ENCODE data around the gene FETUB.

The FETUB gene, protein sequence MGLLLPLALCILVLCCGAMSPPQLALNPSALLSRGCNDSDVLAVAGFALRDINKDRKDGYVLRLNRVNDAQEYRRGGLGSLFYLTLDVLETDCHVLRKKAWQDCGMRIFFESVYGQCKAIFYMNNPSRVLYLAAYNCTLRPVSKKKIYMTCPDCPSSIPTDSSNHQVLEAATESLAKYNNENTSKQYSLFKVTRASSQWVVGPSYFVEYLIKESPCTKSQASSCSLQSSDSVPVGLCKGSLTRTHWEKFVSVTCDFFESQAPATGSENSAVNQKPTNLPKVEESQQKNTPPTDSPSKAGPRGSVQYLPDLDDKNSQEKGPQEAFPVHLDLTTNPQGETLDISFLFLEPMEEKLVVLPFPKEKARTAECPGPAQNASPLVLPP

DNA sequence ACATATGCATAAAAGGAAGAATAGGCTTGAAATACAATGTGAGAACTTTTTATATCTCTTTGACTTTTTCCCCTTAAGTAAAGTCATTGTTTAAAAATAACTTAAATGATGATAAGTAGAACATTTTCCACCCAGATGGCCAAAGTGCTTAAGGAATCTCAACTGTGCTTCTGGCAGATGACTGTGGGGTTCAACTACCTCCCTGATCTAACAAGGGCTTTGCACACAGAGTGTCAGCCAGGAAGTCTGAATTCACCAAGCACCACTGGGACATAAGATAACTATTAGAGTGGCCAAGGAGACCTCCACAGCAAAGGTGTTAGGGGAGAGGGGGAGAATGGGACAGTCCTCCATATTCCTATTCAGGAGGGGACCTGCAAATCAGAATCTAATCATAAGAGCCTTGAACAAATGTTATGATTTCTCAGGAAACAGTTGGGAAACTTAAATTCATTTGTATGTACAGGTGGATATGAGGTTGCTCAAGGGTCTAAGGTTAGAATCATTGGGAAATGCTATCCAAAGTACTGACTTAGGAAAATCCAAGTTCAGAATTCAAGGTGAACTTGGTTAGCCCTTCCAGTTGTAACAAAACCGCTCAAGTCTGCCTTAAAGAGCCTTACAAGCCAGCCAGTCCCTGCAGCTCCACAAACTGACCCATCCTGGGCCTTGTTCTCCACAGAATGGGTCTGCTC, at the start of gene FETUB:
FETUB (plus strand) TSS at position 622 of the 695 bp plus-strand sequence; CDS start at position 684, 62 bp downstream.
- DNase-seq (ENCODE audit: low read depth) = no peak

DNA sequence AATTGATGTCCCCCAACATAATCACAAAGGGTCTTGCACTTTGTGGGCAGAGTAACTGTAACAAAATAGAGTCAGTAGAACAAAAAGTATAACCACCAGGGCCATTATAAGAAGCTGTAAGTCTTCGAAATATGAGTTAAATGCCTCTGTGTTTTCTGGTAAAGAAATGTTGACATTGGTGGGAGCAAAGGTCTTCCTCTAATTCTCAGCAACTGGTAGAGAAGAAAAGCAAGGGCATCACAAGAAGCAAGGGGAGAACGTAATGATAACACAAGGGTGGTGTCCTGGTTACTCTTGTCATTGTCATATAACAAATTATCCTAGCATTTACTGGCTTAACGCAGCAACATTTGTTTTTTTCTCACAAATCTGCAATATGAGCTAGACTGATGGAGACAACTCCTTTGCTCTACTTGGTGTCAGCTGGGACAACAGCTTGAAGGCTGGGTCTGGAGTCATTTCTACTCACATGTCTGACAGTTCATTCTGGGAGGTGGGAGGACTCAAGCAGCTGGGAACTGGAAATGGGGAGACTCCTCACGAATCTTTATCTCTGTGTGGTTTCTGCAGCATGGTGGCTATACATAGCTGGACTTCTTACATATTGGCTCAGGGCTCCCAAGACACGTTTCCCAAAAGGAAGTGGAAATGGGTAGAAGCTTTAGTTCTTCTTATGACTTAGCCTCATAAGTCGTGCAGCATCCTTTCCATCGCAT, 49.5 kb upstream of the FETUB start:
- DNase-seq (ENCODE audit: low read depth) = no peak

DNA sequence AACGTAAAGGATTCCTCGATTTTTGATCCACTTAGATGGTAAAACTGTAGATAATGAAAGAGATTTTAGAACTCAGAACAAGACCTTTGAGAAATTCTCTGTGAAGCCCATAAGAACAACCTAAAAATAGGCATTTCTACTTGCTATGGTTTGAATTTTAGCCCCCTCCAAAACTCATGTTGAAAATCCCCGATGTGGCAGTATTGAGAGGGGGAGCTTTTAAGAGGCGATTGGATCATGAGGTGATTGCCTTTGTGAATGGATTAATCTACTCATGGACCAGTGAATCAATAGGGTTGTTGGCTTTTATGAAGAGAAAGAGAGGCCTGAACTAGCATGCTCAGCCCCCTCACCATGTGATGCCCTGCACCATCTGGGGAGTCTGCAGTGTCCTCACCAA, 47.5 kb upstream of the FETUB start:
- DNase-seq (ENCODE audit: low read depth) = no peak

DNA sequence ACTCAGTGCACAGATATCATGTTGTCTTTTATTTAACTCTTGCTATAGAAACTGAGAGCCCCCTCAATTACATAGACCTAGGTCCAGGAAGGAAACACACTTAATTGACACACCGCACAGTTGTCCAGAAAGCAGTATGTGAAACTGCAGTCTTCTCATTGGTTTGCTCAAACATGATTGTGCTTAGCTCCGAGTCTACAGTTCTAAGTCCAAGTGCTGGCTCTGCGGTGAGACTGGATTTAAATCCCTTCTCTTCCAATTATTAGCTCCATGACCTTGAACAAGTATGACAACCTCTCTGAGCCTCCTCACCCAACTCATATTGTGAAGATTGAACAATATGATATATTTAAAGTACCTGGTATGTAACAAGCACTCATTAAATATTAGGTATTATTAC, 46.3 kb upstream of the FETUB start:
- DNase-seq (ENCODE audit: low read depth) = no peak

DNA sequence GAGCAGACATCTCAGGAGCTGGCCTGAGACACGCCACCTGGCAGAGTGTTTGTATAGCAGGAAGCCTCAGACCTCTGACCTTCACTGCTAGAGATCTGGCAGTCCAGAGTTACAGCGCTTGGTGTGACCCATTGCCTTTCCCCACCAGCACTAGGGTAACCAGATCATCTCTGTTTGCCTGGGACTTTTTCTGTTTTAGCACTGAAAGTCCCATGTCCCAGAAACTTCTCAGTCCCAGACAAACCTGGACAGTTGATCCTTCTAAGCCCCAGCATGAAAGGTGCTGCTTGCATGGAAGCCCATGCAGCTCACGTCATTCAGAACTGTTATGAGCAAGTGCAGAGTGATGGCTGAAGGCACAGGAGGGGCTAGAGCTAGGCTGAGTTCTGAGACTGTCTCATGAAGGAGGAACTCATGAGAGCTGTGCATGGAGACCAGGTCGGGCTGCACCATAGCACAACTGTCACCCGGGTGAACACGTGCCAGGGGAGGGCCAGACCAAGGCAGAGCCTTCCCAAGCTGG, 45.5 kb upstream of the FETUB start:
- DNase-seq (ENCODE audit: low read depth) = no peak

DNA sequence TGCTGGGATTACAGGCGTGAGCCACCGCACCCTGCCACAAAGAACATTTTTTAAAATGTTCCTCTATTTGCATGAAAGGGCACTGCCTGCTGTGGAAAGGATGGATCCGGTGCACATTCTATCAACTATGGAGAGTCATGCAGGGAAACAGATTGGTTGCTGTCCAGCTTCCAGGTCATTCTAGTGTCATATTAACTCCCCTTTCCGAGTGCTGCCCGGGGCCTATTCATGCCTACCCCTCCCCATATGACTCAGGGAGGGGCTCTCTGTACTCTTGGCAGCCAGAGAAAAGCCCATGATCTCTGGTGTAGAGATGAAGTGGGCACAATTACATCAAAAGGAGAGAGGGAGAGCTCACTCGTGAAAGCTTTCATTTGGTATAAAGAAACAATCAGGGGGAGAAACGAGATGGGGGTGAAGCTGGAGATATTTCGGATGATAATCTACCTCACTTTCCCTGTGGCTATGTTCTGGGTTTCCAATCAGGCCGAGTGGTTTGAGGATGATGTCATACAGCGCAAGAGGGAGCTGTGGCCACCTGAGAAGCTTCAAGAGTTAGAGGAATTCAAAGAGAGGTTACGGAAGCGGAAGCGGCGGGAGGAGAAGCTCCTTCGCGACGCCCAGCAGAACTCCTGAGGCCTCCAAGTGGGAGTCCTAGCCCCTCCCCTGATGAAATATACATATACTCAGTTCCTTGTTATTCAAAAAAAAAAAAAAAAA, 43.5 kb upstream of the FETUB start:
- DNase-seq (ENCODE audit: low read depth) = no peak

DNA sequence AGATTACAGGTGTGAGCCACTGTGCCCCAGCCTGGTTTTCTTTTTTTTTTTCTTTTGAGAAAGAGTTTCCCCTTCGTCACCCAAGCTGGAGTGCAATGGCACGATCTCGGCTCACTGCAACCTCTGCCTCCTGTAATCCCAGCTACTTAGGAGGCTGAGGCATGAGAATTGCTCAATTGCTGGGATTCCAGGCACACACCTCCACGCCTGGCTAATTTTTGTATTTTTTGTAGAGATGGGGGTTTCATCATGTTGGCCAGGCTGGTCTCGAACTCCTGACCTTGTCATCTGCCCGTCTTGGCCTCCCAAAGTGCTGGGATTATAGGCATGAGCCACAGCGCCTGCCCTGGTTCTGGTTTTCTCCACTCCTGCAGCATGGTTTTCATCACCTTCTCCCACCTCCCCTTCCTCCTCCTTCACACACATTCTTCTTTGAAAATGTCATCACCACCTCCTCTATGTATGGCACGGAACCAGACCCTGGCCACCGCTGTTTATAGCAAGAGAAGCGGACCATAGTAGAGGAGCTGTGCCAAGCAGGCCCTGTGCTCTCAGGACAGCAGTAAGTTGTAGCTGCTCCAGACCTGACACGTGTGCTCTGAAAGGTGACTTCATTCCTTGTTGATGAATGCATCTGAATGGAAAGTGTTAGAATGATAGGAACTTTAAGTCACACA, 42.0 kb upstream of the FETUB start:
- DNase-seq (ENCODE audit: low read depth) = no peak

DNA sequence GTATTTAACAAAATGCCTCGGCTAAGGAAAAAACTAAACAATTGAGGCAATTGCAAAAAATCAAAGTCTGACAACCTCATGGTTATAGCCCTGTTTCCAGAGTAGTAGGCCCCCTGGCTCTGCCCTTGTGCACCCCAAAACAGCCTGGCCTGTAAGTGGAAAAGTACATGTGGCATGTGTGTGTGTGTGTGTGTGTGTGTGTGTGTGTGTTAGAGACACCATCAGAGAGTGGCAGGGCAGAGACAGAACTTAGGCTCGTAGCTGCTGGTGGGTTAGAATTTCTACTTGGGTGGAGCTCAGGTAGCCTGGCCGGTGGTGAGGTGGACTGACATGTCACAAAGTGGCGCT, 41.4 kb upstream of the FETUB start:
- no peak for DNase-seq (ENCODE audit: low read depth)

DNA sequence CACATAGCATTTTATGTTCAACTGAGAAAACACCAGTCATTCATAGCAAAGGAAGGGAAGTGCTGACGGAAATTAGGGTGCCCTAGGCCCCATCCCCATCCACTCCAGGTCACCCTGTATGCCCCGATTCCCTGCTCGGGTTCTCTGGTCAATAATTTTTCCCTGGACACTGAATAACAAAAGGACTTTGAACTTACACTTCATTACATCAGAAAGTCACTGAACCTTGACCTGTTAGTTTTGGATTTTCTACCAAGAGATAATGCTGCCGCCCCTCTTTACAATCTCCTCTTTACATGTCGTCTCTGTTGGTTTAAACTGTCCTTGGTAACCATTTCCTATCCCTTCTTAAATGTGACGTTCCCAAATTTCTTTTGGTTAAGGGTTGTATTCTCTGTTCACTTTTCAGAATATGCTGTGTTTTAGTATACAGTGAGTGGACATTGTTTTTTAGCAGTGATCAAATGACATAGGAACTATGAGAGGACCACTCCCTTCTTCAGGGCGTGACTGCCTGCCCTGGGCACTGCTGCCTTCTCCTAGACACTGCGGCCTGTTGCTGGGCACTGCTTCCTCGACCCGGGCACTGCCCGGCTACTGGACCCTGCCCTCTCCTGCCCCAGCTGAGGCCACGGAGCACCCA, 40.9 kb upstream of the FETUB start:
- DNase-seq (ENCODE audit: low read depth) = no peak

DNA sequence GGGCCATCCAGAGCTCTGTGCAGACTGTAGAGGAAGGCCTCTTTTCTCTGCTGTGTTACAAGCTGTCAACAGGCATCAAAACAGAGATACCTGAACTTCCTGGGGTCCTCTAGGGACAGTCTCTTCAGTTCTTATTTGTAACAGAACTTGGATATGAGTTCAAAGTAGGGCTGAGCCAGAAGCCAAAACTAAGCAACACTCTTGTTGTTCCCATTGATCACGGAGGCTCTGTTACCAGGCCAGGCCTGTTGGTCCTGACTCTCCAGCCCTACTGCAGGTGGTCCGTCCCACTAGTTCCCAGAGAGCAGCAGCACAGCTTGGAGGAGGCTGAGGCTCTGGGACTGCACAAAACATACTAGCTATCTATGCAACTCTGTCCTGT, 40.4 kb upstream of the FETUB start:
- no peak for DNase-seq (ENCODE audit: low read depth)

DNA sequence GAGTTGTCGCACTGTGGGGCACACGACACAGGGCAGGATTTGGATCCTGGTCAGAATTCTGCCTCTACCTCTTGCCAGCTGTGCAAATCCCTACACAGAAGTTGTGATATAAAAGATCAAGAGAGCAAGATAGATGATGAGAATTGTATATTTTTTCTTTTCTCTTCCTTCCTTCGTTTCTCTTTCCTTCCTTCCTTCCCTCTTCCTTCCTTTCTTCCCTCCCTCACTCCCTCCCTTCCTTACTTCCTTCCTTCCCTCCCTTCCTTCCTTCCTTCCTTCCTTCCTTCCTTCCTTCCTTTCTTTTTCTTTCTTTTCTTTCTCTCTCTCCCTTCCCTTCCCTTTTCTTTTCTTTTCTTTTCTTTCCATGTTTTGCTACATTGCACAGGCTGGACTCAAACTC, 39.3 kb upstream of the FETUB start:
- no peak for DNase-seq (ENCODE audit: low read depth)

DNA sequence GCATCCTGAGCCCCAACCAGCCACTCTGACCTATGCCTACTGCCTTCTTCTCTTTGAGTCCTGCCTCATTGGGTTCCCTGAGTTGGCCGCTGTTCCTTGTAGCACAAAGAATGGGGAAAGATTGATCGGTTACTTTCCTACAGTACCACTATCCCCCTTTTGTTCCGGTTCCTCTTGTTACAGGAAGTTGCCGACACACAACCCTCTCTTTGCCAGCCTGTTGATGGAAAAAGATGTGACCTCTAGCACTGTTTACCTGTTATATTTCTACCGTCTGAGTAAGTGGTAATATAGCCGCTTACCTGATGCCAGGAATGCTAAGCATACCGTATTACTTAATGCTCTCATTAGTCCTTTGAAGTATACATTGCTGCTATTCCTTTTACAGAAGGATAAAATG, 37.0 kb upstream of the FETUB start:
- no peak for DNase-seq (ENCODE audit: low read depth)

DNA sequence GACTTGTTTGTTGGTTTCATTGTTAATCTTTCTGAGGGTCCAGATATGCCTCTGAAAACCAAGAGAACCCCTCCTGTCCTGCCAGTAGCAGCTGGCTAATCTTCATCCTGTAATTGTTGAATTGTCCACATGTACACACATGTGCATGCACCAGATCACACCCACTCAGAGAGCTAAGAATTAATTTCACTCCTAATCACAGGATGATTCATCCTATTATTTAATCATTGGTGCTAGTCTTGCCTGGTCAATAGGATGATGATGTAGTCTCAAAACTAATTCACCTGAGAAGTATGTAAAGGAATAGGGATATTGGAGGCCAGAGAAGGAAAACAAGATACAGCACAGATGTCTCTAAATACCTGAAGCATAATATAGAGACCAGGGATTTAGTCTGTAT, 35.1 kb upstream of the FETUB start:
- no peak for DNase-seq (ENCODE audit: low read depth)

DNA sequence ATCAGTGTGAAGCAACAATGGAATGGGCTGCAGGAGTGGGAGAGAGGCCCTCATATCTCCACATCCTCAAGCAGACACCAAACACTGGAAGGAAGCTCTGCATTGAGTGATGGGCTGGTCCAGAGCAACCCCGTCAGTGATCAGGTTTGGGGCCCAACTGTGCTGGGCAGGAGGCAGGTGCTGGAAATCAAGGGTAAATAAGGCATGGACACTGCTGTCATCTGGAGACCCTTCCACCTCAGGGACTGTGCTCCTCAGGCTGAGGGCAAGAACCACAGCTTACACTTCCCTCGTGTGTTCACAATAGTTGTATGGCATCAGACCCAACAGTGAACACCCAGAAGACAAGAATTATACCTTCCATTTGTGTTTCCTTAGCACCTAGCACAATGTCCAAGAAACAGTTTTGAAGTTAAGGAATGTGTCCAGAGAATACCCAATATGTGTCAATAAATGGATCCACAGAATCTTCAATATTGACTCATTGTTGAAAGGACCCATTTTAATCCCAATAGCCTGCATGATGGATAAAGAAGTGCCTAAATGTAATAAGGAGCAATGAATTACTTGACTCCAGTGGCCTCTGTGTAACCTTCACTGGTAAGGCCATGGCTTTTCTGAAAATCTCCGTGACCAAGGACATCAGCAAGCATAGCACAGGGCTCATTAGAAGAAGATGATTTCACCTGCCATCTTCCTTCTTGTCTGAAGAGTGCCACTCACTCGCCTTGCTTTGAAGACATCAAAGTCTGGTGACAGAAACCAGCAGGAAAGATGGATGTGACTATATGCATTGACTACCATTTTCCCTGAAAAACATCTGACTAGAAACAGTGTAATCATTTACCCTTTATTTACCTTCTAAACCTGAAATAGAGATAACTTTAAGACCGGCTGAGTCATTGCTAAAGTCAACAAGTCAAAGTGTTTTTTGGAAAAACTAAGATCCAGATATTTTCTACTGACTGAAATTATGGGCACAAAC, 34.3 kb upstream of the FETUB start:
- no peak for DNase-seq (ENCODE audit: low read depth)

DNA sequence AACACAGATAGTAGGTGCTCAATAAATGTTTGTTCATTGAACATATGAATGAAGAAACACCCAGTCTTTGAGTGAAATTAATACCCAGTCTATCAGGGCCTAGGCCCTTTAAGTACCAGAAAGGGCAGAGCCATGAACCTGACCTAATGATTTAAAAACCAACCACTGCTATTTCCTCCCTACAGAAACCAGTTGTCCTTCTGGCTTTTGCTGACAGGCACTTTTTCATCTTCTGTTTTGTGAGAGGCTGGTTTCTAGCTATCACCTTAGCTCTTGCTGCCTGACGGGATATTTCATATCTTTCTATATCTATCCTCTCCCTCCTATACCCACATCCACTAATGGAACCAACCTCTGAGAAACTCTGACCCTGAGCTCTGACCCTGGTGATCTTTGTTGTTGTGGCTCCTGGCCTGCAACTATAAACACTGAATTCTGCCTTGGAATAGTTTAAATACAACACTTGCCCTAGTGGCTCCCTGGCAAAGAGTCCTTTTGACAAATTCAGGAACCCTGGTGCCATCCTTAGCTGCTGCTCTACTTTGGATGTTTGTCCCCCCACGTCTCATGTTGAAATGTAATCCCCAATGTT, 31.5 kb upstream of the FETUB start:
- no peak for DNase-seq (ENCODE audit: low read depth)

DNA sequence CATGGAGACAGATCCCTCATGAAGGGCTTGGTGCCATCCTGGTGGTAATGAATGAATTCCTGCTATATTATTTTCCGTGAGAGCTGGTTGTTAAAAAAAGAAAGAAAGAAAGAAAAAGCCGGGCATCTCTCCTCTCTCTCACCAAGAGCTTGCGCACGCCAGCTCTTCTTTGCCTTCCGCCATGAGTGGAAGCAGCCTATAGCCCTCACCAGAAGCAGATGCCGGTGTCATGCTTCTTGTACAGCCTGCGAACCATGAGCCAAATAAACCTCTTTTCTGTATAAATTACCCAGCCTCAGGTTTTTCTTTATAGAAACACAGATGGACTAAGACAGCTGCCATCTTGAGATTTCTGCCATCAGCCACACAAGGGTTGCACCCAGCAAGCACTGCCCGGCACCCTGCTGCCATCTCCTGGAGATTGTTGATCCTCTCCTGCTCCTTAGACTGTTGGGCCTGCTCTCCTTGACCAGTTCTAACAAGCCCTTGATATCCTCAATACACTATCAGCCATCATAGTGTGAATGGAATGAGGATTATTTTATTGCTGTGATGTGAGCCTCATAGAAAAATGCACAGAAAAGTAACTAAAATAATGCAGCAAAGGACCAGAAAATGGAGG, 30.8 kb upstream of the FETUB start:
- DNase-seq (ENCODE audit: low read depth) = no peak

DNA sequence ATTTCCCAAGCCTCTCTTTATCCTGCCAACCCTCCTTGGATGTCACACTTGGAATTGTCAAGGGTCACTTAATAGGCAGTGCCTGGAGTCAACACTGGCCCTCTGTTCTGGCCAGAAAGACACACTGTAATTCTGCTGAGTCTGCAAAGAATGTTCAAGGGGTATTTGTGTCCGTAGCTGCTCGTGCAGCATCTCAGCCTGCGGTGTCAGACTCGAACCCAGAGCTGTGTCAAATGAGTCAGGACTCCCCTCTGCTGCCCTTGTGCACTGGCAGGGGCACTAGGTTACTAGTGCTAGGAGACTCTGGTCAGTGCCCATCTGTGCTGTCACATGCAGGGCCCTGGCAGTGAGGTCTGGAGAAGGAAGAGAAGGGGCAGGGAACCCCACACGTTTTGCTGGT, 28.1 kb upstream of the FETUB start:
- DNase-seq (ENCODE audit: low read depth) = no peak

DNA sequence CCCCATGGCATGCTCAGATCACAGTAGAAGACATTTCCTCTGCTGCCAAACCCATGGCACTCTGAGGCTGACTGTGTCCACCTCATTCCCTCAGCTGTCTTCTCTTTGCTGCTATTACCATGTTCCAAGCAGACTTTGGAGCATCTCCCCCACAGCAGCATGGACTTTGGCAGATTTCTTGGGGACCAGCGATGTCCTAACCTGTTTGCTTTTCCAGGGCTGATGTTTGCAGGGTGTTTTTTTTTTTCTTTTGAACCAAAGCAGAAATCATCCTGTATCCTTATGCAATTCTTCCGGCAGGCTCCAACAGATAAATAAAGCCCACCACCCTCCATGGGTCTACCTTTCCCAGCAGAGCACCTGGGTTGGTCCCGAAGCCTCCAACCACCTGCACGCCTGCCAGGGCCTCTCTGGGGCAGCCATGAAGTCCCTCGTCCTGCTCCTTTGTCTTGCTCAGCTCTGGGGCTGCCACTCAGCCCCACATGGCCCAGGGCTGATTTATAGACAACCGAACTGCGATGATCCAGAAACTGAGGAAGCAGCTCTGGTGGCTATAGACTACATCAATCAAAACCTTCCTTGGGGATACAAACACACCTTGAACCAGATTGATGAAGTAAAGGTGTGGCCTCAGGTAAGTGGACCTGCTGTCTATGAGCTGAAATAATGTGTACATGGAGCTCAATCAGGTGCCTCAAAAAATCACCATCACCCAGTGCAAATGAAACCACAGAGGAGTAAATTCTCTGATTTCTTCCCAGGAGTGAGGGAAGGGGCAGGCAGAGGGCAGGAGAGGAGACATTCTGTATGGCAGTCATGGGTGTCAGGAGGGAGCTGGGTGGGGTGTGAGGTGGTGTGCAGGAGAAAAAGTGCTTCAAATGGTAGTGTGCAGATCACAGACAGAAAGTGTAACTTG, 27.2 kb upstream of the FETUB start, which contains the start of gene AHSG:
AHSG (plus strand) TSS at position 340 of the 916 bp plus-strand sequence; CDS start at position 422, 82 bp downstream.
- no peak for DNase-seq (ENCODE audit: low read depth)

Data from GM04503 (cell line).